ENCODE measurements around the gene ONECUT1.

Gene ONECUT1

GRCh38 chr15:52798529-52799101 is 8.5 kb upstream of the ONECUT1 start:
- TF ChIP-seq, protein P1, sequence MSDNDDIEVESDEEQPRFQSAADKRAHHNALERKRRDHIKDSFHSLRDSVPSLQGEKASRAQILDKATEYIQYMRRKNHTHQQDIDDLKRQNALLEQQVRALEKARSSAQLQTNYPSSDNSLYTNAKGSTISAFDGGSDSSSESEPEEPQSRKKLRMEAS (IDR thresholded peaks at IDR 0.05; ENCODE audit: low read depth, low read length), result no peak
- TF ChIP-seq CTCF (IDR thresholded peaks at IDR 0.05; ENCODE audit: low read depth, low read length) (no peak), POLR2A (IDR thresholded peaks at IDR 0.05; ENCODE audit: extremely low read depth, insufficient read length) (no peak), MYC (IDR thresholded peaks at IDR 0.05; ENCODE audit: low read depth, low read length) (no peak)
- no peak for DNase-seq (ENCODE audit: low read depth)
- no peak overlapping the region for H3K4me3 ChIP-seq (ENCODE audit: low read depth, low read length)

- no peak overlapping the region for H3K4me3 ChIP-seq (ENCODE audit: low read depth, low read length)
- DNase-seq (ENCODE audit: low read depth), result no peak
- TF ChIP-seq MYC (IDR thresholded peaks at IDR 0.05; ENCODE audit: low read depth, low read length) (no peak), POLR2A (IDR thresholded peaks at IDR 0.05; ENCODE audit: extremely low read depth, insufficient read length) (no peak), CTCF (IDR thresholded peaks at IDR 0.05; ENCODE audit: low read depth, low read length) (no peak)
- TF ChIP-seq, protein P1 (IDR thresholded peaks at IDR 0.05; ENCODE audit: low read depth, low read length), result no peak
Observed at GRCh38 chr15:52797625-52798501, 7.7 kb upstream of the ONECUT1 start.

- H3K4me3 ChIP-seq (ENCODE audit: low read depth, low read length), result no peak overlapping the region
- no peak for TF ChIP-seq MYC (IDR thresholded peaks at IDR 0.05; ENCODE audit: low read depth, low read length)
- TF ChIP-seq CTCF (IDR thresholded peaks at IDR 0.05; ENCODE audit: low read depth, low read length), result no peak
- TF ChIP-seq POLR2A (IDR thresholded peaks at IDR 0.05; ENCODE audit: extremely low read depth, insufficient read length), result no peak
- no peak for DNase-seq (ENCODE audit: low read depth)
Observed at GRCh38 chr15:52796753-52797520, 6.8 kb upstream of the ONECUT1 start.

GRCh38 chr15:52796228-52796521 is 6.0 kb upstream of the ONECUT1 start:
- no peak for DNase-seq (ENCODE audit: low read depth)
- H3K4me3 ChIP-seq (ENCODE audit: low read depth, low read length), result no peak overlapping the region
- no peak for TF ChIP-seq POLR2A (IDR thresholded peaks at IDR 0.05; ENCODE audit: extremely low read depth, insufficient read length)
- TF ChIP-seq MYC (IDR thresholded peaks at IDR 0.05; ENCODE audit: low read depth, low read length), result no peak
- TF ChIP-seq, protein P1 (IDR thresholded peaks at IDR 0.05; ENCODE audit: low read depth, low read length), result no peak
- TF ChIP-seq CTCF (IDR thresholded peaks at IDR 0.05; ENCODE audit: low read depth, low read length), result no peak

DNA sequence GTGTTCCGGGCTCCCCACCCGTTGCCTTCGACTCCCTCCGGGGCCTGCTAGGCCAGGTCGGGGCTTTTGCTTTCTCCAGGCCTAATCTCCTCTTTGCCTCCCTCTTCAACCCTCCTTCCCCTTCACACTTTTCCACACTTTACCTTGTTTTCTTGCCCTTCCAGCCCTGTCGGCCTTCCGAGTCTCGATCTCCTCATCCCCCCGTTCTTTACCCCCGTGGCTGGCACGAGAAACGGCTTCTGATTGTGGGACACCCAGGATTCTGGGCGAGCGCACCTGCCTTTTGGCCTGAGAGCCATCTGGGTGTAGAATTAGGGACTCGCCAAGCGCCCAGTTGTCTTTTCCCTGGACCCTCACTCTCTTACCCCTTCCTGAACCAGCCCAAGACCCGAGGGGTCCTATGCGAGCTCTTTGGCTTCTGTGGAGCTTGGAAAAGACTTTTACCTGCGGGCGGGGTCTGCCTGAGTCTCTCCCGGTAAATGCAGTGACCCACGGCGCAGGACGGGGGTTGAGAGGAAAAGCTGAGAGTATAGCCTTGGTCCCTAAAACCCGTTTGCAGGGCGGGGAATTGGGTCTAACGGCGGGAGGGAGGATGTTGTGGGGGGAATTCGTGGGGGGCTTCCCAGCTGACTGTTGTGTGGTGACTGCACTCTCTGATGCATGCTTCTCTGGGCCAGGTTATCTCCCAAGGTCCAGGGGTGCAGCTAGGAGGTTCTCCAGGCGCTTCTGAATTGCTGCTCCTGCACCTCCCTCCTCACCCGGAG is 5.5 kb upstream of the ONECUT1 start:
- no peak overlapping the region for H3K4me3 ChIP-seq (ENCODE audit: low read depth, low read length)
- no peak for DNase-seq (ENCODE audit: low read depth)
- TF ChIP-seq MYC (IDR thresholded peaks at IDR 0.05; ENCODE audit: low read depth, low read length), result no peak
- TF ChIP-seq, protein P1 (IDR thresholded peaks at IDR 0.05; ENCODE audit: low read depth, low read length), result no peak
- no peak for TF ChIP-seq CTCF (IDR thresholded peaks at IDR 0.05; ENCODE audit: low read depth, low read length)
- TF ChIP-seq POLR2A (IDR thresholded peaks at IDR 0.05; ENCODE audit: extremely low read depth, insufficient read length), result no peak
